ENCODE results near the gene VAT1L.

VAT1L gene

GRCh38 chr16:77749415-77749814 is 38.9 kb upstream of the VAT1L start:
- H3K4me3 ChIP-seq (ENCODE audit: low read depth, low read length): no peak overlapping the region
- no peak for TF ChIP-seq CTCF (IDR thresholded peaks at IDR 0.05; ENCODE audit: low read depth, low read length, missing control alignments)
- no peak for DNase-seq (ENCODE audit: low read depth)

DNA sequence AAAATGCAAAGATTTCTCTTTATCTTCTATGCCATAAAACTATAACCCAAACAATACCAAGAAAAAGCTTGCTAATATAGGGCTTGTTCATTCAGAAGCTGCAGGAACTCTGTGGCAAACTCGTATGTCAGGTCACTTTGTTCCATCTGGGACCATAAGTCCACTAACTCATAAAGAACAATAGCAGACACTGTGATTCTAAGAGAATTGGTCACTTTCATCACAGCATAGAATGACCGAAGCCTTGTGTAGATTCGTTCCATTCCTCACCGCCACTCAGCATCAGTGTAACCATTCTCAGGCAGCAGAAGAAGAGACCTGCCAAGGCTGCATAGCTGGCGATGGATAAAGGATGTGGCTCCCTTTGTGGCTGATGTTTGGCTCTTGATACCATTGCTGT is 30.3 kb upstream of the VAT1L start:
- no peak for DNase-seq (ENCODE audit: low read depth)
- TF ChIP-seq CTCF (IDR thresholded peaks at IDR 0.05; ENCODE audit: low read depth, low read length, missing control alignments): no peak
- H3K4me3 ChIP-seq (ENCODE audit: low read depth, low read length): no peak overlapping the region

DNA sequence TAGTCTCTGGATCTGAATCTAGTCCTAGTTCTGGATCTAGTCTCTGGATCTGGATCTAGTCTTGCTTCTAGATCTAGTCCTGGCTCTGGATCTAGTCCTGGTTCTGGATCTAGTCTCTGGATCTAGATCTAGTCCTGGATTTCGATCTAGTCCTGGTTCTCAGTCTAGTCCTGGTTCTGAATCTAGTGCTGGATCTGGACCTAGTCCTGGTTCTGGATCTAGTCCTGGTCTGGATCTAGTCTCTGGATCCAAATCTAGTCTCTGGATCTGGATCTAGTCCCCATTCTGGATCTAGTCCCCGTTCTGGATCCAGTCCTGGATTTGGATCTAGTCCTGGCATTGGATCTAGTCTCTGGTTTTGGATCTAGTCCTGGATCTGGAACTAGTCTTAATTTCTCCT is 29.9 kb upstream of the VAT1L start:
- no peak overlapping the region for H3K4me3 ChIP-seq (ENCODE audit: low read depth, low read length)
- DNase-seq (ENCODE audit: low read depth): no peak
- TF ChIP-seq CTCF (IDR thresholded peaks at IDR 0.05; ENCODE audit: low read depth, low read length, missing control alignments): no peak

GRCh38 chr16:77759201-77759600 is 29.2 kb upstream of the VAT1L start:
- no peak for TF ChIP-seq CTCF (IDR thresholded peaks at IDR 0.05; ENCODE audit: low read depth, low read length, missing control alignments)
- no peak overlapping the region for H3K4me3 ChIP-seq (ENCODE audit: low read depth, low read length)
- DNase-seq (ENCODE audit: low read depth): no peak

DNA sequence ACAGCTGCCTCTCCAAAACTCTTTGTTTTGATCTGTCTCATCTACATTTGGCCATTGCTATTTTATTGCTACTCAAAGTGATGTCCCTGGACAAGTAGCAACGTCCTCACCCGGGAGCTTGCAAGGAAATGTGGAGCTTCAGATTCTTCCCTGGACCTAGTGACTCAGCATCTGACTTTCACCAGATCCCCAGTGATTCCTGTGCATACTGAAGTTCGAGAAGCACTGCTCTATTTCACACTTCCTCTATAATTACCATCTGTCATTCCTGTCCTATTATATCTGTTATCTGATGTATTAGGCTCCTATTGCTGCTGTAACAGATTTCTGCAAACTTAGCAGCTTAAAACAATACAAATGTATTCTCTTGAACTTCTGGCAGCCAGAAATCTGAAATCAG is 28.5 kb upstream of the VAT1L start:
- no peak for TF ChIP-seq CTCF (IDR thresholded peaks at IDR 0.05; ENCODE audit: low read depth, low read length, missing control alignments)
- no peak overlapping the region for H3K4me3 ChIP-seq (ENCODE audit: low read depth, low read length)
- no peak for DNase-seq (ENCODE audit: low read depth)

- H3K4me3 ChIP-seq (ENCODE audit: low read depth, low read length): no peak overlapping the region
- DNase-seq (ENCODE audit: low read depth): no peak
- no peak for TF ChIP-seq CTCF (IDR thresholded peaks at IDR 0.05; ENCODE audit: low read depth, low read length, missing control alignments)
These were observed 27.6 kb upstream of the VAT1L start for GRCh38 chr16:77760800-77761199.

- no peak for DNase-seq (ENCODE audit: low read depth)
- no peak for TF ChIP-seq CTCF (IDR thresholded peaks at IDR 0.05; ENCODE audit: low read depth, low read length, missing control alignments)
- H3K4me3 ChIP-seq (ENCODE audit: low read depth, low read length): no peak overlapping the region
These were observed 27.2 kb upstream of the VAT1L start for GRCh38 chr16:77761204-77761603.

Data from GM12864 (cell line).